Omental fat pad (tissue), 4 donors: ENCODE data around the gene RRP1B. TPM values are rescaled to one million over a fixed set of nuclear protein-coding genes. Genes with fewer than 3 reads are reported as not detected.

Experiments
- ATAC-seq: fragments of 150-250 bp; one replicate; pipeline ENCODE4 v1.9.1; 2016; ENCODE audit warnings: mild to moderate bottlenecking, moderate library complexity; ENCODE audit not compliant: low FRiP score
- DNase-seq: peaks from one replicate; pipeline ENCODE4 v3.0.0-alpha.2; 2019; ENCODE audit warnings: low spot score
- CTCF ChIP-seq, 3 donors: fragments of 450-650 bp; IDR thresholded peaks; one replicate each; pipeline ENCODE4 v1.5.1; 2016 to 2017; ENCODE audit warnings: antibody characterized with exemption in 3 of 3, mild to moderate bottlenecking in 3 of 3, moderate library complexity in 2 of 3
- total RNA-seq, 4 donors: library from RNA; depleted of rRNA; stranded (reverse); fragments of >200 nt; gene quantifications; one replicate each; pipeline ENCODE4 v1.1.0, GENCODE V29; 2016

Gene RRP1B
- total RNA-seq, 4 donors from 2014 or later: 19.4 to 47.4 (median 22.0) TPM

- DNase-seq: no peak
- peak; percentile 8 for ATAC-seq
- TF ChIP-seq CTCF (IDR thresholded peaks at IDR 0.05): no peak
Observed at GRCh38 chr21:43727519-43728153, 68.3 kb downstream of the RRP1B start.

- DNase-seq (no peak), ATAC-seq (peak; percentile 9)
- TF ChIP-seq CTCF (IDR thresholded peaks at IDR 0.05): no peak
Observed at GRCh38 chr21:43728154-43728466, 68.8 kb downstream of the RRP1B start.

GRCh38 chr21:43728467-43729390, 69.4 kb downstream of the RRP1B start:
- ATAC-seq (peak; percentile 83), DNase-seq (peak; percentile 88)
- TF ChIP-seq CTCF (IDR thresholded peaks at IDR 0.05): no peak

DNA sequence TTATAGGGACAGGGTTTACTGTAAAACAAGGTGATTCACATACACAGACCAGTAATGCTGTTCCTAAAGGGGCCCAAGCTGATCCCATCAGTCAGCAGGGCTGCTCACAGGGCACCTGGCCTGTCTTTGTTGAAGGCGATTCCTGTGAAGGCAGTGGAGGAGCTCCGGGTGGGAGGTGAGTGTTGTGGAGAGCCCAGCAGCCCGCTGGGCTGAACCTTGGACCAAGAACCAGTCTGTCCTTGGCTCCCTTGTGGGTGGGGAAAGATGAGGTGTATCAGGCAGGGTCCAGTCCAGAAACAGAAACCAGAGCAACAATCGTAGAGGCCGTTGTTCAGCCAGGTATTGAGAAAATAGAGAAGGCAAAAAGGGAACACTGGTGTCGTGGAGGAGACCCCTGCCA, 72.1 kb downstream of the RRP1B start:
- ATAC-seq (no peak), DNase-seq (no peak)
- no peak for TF ChIP-seq CTCF (IDR thresholded peaks at IDR 0.05)

DNA sequence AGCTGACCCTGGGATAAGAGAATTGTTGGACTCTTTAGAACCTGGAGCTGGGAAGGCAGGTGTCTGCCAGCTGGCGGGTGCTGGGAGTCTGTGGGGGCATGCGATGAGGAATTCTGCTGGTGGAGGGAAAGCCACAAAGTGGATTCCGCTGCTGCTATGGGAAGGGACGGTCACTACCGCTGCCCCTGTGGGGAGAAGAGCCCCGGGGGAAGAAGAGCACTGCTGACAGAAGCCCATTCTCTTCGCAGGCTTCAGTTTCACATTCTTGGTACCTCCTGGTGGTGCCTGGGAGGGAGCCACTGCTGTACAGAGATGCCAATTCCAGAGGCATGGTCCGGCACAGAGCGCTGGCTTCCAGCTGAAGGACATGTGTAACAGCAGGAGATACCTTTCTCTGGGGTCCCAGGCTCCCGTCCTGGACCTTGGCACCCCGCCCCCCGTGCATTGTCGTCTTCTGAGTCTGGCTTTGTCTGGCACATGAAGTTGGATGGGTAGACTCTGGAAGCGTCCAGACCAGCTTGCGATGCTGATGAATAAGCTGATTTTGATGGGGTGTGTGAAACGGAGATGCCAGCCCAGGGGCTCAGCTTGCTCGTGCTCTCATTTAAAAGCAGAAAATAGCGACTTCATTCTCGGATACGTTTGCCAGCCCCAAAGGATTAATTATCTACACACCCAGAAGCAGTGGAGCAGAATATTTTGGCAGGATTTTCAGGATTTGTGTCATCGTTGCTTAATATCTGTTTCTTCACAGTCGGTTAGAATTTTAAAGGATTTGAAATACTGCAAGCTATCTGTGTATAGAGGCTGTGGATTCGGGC, 72.7 kb downstream of the RRP1B start:
- ATAC-seq: no peak
- DNase-seq: no peak

DNA sequence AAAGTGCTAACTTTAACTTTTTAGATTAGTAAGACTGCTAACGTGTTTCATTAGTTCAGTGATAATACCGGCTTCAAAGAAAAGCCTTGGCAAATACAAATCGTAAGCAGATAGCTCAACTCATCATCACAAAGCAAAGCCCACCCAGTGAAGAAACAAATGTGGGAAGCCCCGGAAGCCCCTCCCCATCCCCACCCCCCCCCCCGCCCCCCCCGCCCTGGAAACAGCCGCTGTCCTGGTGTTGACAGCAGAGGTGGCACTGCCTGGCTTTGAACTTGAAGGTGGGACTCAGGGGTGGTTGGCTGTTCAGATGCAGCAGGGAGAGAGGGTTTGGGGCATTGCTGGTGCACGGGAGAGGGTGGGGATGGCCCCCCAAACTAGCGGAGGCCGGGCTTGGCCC, 73.7 kb downstream of the RRP1B start:
- DNase-seq (no peak), ATAC-seq (no peak)
- TF ChIP-seq CTCF (IDR thresholded peaks at IDR 0.05): no peak

More for the DNA sequence above, 72.7 kb downstream of the RRP1B start:
- no peak for TF ChIP-seq CTCF (IDR thresholded peaks at IDR 0.05)
